NCI-H1092 treated with DMSO at 0.1 percent for 48 hours (cell line): ENCODE results near the gene TIAL1.
"Not testable (repeated sequence)": the region's sequence is repeated elsewhere in the genome, so short reads cannot be mapped to it uniquely, and the experiment has no call there.

Experiments used
- DNase-seq: peaks from one replicate; lab custom pipeline; 2025; lab: John Stamatoyannopoulos, UW

Gene TIAL1

DNA sequence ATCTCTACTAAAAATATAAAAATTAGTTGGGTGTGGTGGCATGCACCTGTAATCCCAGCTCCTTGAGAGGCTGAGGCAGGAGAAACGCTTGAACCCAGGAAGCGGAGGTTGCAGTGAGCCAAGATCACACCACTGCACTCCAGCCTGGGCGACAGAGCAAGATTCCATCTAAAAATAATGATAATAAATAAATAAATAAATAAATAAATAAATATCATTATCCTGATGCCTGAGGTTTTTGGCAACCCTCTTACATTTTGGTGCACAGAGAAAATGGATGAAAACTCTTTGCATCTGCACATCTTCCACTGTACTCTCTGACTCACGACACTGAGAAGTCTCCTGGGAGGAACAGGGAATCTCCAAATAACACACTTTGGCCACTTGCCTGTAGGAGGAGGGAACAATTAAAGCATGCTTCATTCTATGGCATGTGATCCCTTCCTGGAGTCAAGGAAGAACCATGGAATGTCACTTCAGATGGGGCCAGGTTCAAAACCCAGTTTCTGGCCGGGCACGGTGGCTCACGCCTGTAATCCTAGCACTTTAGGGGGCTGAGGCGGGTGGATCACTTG lies 68.0 kb downstream of the TIAL1 start:
- not testable (repeated sequence) for DNase-seq

DNA sequence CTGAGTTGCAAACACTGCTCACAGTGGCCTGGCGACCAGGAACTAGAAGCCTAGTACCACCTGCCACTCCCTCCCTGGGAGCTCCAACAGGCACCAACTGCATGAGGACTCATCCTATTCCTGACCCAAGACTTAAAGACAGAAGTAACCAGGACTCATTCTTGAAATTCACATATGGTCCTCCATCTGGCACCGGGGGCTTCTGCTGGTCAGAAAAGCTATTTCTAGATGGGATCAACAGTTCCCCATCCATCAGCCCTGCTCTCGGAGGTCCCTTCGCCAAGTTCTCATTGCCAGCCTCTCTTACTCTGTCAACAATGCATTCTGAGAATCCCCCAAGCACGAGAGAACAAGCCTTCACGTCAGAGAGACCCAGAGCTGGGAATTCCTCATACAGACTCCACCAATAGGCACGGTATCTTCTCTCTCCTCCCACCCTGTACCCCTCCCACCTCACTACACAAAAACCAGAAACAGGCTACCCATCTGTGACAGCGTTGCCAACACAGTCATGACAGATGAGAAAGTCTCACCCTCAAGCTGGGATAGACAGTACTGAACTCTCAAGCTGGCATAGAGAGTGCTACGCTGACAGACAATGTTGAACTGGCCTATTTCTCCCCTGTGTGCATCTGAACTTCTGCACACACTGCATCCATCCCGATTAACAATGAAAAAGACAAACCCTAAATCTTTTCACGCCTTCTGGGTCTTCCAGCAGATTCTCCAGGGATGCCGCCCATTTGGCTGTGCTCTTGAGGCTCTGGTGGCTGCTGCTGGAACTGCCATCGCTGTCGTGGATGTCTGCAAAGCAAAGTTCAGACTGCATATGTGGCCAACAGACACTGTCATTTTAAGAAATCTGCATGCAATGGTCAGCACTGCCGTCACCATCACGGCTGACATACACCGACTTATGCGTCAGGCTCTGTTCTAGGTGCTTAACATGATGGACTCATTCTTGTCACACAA lies 69.9 kb downstream of the TIAL1 start:
- DNase-seq, result no peak

DNA sequence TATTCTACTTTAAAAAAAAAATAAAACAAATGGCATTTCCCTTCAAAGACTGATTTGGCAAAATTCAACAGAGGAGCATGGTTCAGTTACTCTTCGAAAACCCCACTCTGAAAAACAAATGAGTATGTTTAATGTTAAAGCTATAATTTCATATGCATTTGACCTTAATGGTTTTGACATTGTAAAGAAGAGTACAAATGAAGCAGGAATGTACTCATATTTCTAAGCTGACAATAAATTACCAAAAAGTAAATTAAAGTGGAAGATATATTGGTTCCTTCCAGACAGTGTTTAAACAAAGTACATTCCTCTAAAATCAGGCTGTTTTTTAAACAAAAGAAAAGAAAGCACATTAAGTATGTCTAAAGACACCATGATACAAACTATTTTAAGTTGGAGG lies 70.6 kb downstream of the TIAL1 start:
- DNase-seq, result no peak

DNA sequence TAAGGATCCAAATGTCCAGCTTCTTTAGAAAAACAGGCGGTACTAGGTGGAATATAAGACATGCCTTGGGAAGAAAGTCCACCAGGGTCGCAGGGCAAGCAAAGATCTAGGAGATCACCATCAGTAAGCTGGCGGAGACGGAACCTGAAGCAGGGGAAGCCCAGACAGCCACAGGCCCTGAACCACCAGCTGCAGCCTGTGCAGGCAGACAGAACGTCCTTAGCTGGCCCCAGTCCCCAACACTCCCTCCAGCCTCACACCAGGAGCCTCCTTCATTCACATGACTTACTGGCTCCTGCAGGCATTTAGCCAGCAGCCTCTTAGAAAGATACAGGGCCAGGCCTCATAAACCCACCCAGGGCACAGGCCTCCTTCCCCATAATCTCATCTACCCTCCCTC lies 71.6 kb downstream of the TIAL1 start:
- no peak for DNase-seq

DNA sequence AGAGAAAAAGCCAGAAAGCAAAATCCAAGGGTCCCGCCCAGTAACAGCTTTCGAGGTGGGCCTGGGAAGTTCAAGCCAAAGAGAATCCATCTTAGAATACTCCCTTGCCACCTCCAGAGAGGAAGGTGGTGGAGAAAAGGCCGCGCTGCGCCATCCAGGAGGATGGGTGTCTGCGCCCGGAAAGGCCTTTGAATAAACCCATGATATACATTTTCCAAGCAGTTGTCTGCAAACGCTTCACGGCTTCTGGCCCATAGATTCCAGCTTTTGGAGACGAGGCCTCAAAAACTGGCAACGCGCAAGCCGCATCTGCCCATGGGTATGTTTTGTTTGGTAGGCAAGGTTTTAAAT lies 72.1 kb downstream of the TIAL1 start:
- DNase-seq, result no peak

DNA sequence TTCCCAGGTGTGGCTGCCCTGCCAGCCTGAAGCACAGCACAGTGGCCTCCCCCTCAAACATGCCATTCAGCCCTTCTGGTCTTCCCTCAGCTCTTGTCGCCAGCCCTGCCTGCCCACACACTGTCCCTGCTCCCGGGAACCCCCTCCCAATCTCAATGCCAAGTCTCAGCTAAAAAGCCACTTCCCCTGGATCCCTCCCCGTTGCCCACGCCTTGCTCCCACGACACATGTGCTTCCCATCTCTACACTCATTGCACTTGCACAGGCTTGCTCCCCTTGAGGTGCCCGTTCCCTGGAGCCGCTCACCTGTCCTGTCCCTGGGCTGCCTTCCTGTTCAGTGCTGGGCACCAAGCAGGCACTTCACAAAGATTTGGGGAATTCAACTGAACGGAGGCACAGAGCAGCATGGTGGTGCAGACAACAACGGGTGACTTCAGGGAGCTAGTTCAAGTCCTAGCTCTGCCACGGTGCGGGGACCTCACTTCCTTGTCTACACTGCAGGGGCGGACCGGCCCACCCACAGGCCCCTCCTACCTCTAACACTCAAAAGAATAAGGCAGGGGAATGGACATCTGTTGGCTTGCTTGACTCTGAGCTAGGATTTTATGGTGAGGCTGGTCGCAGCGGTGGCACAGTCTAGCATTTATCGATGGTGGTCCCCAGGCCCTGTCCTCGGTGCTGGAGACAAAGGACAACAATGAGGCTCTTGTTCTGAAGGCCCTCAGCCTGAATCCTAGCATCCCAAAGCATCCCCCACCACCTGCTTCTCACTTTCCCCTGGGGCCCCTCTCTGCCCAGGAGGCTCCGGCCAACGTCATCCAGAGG lies 72.7 kb downstream of the TIAL1 start:
- DNase-seq, result no peak
